Measurements from ENCODE around the gene GIMAP1.
"Not testable (repeated sequence)": the region's sequence is repeated elsewhere in the genome, so short reads cannot be mapped to it uniquely, and the experiment has no call there.

- TF ChIP-seq CTCF, POLR2A (IDR thresholded peaks at IDR 0.05): not testable (repeated sequence)
Observed at GRCh38 chr7:150676854-150677253, 39.6 kb upstream of the GIMAP1 start.

All from tibial nerve (tissue), 3 donors.